ENCODE results near the gene METTL26.

DNA sequence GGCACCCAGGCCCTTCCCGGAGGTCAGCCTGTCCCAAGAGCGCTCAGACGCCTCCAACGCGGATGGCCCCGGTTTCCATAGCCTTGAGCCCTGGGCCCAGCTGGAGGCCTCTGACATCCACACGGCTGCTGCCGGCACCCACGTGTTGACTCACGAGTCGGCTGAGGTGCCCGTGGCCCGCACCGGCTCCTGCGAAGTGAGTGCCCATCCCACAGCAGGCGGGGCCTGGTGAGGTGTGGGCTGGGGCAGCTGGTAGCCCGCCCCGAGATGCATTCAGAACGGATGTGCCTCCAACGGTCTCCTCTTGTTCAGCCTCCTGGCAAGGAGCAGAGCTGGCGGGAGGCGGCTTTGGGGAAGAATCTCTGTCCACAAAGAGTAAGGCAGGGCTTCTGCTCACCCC is 15.7 kb upstream of the METTL26 start:
- TF ChIP-seq, protein P1, sequence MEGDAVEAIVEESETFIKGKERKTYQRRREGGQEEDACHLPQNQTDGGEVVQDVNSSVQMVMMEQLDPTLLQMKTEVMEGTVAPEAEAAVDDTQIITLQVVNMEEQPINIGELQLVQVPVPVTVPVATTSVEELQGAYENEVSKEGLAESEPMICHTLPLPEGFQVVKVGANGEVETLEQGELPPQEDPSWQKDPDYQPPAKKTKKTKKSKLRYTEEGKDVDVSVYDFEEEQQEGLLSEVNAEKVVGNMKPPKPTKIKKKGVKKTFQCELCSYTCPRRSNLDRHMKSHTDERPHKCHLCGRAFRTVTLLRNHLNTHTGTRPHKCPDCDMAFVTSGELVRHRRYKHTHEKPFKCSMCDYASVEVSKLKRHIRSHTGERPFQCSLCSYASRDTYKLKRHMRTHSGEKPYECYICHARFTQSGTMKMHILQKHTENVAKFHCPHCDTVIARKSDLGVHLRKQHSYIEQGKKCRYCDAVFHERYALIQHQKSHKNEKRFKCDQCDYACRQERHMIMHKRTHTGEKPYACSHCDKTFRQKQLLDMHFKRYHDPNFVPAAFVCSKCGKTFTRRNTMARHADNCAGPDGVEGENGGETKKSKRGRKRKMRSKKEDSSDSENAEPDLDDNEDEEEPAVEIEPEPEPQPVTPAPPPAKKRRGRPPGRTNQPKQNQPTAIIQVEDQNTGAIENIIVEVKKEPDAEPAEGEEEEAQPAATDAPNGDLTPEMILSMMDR (IDR thresholded peaks at IDR 0.05): no peak
- no peak for TF ChIP-seq POLR2AphosphoS5 (IDR thresholded peaks at IDR 0.05)
- no peak for TF ChIP-seq POLR2A (IDR thresholded peaks at IDR 0.05)
- no peak for TF ChIP-seq EP300 (IDR thresholded peaks at IDR 0.05)
